ENCODE results near the gene SLAIN2.

Gene SLAIN2

DNA sequence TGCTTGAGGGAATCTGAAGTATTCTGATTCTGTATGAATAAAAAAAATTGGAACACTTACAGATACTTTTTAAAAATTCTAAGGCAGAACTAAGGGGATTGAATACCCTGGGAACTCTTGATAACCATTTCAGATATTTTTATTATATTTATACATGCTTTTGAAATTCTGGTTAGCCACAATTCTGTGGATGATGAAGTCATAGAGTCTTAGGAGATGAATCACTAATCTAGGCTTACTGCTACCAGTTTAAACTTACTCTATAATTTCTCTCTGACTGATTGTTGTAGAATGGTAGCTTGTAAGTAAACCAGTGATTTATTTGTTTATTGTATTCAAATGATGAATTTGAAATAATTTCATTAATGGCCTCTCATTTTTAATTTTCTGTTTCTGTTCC is 11.4 kb upstream of the SLAIN2 start:
- no peak overlapping the region for H3K4me3 ChIP-seq (ENCODE audit: low read length)
- no peaks in the 10 kb centered on the region for H3K79me2 ChIP-seq (ENCODE audit: control insufficient read depth, low read length)
- no peaks in the 10 kb centered on the region for H3K9me2 ChIP-seq (replicated peaks; ENCODE audit: control insufficient read depth, low read length)
- H4K20me1 ChIP-seq (ENCODE audit: control insufficient read depth, insufficient read depth, low read depth, low read length): no peaks in the 10 kb centered on the region
- H3K4me1 ChIP-seq (ENCODE audit: control insufficient read depth, low read length): no peaks in the 10 kb centered on the region
- H3F3A ChIP-seq (ENCODE audit: control insufficient read depth, insufficient read depth): no peaks in the 10 kb centered on the region
- no peaks in the 10 kb centered on the region for H3K36me3 ChIP-seq (ENCODE audit: control insufficient read depth, low read length)
- 0 out of 2 replicates have a peak, but pooled peaks cover 3% of the 10 kb centered on the region for H3K27me3 ChIP-seq (ENCODE audit: control insufficient read depth, low read length)
- no peak overlapping the region for H3K4me2 ChIP-seq (ENCODE audit: low read length)
- TF ChIP-seq, protein P1, sequence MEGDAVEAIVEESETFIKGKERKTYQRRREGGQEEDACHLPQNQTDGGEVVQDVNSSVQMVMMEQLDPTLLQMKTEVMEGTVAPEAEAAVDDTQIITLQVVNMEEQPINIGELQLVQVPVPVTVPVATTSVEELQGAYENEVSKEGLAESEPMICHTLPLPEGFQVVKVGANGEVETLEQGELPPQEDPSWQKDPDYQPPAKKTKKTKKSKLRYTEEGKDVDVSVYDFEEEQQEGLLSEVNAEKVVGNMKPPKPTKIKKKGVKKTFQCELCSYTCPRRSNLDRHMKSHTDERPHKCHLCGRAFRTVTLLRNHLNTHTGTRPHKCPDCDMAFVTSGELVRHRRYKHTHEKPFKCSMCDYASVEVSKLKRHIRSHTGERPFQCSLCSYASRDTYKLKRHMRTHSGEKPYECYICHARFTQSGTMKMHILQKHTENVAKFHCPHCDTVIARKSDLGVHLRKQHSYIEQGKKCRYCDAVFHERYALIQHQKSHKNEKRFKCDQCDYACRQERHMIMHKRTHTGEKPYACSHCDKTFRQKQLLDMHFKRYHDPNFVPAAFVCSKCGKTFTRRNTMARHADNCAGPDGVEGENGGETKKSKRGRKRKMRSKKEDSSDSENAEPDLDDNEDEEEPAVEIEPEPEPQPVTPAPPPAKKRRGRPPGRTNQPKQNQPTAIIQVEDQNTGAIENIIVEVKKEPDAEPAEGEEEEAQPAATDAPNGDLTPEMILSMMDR (IDR thresholded peaks at IDR 0.05; ENCODE audit: low read depth, low read length, poor library complexity, severe bottlenecking): no peak
- TF ChIP-seq EZH2phosphoT487 (IDR thresholded peaks at IDR 0.05; ENCODE audit: borderline replicate concordance, low read length): no peak
- H3K27ac ChIP-seq (ENCODE audit: low read depth, low read length): no peak overlapping the region
- H3K9me3 ChIP-seq (ENCODE audit: control insufficient read depth, insufficient read depth, low read length): no peaks in the 10 kb centered on the region

DNA sequence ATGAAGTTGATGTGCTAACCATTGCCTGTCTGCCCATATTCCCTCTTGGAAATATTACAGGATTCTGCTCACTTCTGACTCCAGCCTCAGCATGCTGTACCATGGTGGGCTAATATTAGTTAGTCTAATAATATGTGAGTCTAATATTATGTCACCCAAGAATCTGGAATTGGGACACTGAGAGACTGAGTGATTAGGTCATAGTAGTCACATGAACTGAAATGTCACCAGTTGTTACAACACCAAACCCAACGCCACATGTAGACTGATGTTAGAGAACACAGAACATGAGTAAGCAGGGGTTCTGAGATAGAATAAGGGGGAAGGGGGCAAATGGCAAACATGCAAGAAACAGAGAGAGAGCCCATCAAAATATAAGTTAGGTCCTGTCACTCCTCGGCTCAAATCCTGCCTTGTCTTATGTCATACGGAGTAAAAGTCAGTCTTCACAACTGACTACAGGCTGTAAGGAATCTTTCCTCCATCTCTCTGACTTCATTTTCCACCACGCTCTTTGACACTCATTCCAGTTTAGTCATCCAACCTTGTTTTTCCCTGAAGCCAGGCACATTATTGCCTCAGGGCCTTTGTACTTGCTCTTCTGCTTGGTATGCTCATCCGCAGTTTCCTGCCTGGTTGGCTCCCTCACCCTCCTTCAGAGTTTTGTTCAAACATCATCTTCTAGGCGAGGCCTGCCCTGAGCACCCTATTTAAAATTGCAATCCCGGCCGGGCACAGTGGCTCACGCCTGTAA is 9.6 kb upstream of the SLAIN2 start:
- Histone ChIP-seq H3K36me3 (ENCODE audit: control insufficient read depth, low read length) (no peaks in the 10 kb centered on the region), H4K20me1 (ENCODE audit: control insufficient read depth, insufficient read depth, low read depth, low read length) (no peaks in the 10 kb centered on the region), H3K4me3 (ENCODE audit: low read length) (no peak overlapping the region), H3K4me2 (ENCODE audit: low read length) (no peak overlapping the region), H3K79me2 (ENCODE audit: control insufficient read depth, low read length) (no peaks in the 10 kb centered on the region), H3K4me1 (ENCODE audit: control insufficient read depth, low read length) (no peaks in the 10 kb centered on the region), H3K27ac (ENCODE audit: low read depth, low read length) (no peak overlapping the region), H3F3A (ENCODE audit: control insufficient read depth, insufficient read depth) (no peaks in the 10 kb centered on the region), H3K9me2 (replicated peaks; ENCODE audit: control insufficient read depth, low read length) (no peaks in the 10 kb centered on the region), H3K27me3 (ENCODE audit: control insufficient read depth, low read length) (0 out of 2 replicates have a peak, but pooled peaks cover 3% of the 10 kb centered on the region), H3K9me3 (ENCODE audit: control insufficient read depth, insufficient read depth, low read length) (no peaks in the 10 kb centered on the region)
- TF ChIP-seq, protein P1 (IDR thresholded peaks at IDR 0.05; ENCODE audit: low read depth, low read length, poor library complexity, severe bottlenecking): no peak
- no peak for TF ChIP-seq EZH2phosphoT487 (IDR thresholded peaks at IDR 0.05; ENCODE audit: borderline replicate concordance, low read length)

DNA sequence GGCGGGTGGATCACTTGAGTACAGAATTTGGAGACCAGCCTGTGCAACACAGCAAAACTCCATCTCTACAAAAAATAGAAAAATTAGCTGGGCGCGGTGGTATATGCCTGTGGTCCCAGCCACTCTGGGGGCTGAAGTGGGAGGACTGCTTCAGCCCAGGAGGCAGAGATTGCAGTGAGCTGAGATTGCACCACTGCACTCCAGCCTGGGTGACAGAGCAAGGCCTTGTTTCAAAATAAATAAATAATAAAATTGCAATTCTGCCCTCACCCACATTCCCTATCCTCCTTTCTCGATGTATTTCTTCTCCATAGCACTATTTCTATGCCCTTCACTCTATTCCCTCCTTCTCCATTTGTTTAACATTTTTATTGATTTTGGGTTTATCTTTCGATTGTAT is 8.7 kb upstream of the SLAIN2 start:
- Histone ChIP-seq H3K27me3 (ENCODE audit: control insufficient read depth, low read length) (0 out of 2 replicates have a peak, but pooled peaks cover 3% of the 10 kb centered on the region), H4K20me1 (ENCODE audit: control insufficient read depth, insufficient read depth, low read depth, low read length) (no peaks in the 10 kb centered on the region), H3K9me2 (replicated peaks; ENCODE audit: control insufficient read depth, low read length) (no peaks in the 10 kb centered on the region), H3K4me3 (ENCODE audit: low read length) (no peak overlapping the region), H3K4me1 (ENCODE audit: control insufficient read depth, low read length) (no peaks in the 10 kb centered on the region), H3K79me2 (ENCODE audit: control insufficient read depth, low read length) (no peaks in the 10 kb centered on the region), H3K4me2 (ENCODE audit: low read length) (no peak overlapping the region), H3K36me3 (ENCODE audit: control insufficient read depth, low read length) (no peaks in the 10 kb centered on the region), H3K9me3 (ENCODE audit: control insufficient read depth, insufficient read depth, low read length) (no peaks in the 10 kb centered on the region), H3K27ac (ENCODE audit: low read depth, low read length) (no peak overlapping the region), H3F3A (ENCODE audit: control insufficient read depth, insufficient read depth) (no peaks in the 10 kb centered on the region)
- TF ChIP-seq, protein P1 (IDR thresholded peaks at IDR 0.05; ENCODE audit: low read depth, low read length, poor library complexity, severe bottlenecking): no peak
- TF ChIP-seq EZH2phosphoT487 (IDR thresholded peaks at IDR 0.05; ENCODE audit: borderline replicate concordance, low read length): no peak
